ENCODE measurements around the gene HJV.
A peak's percentile ranks its signal among the peaks of the same experiment; 100 is the strongest.

Gene HJV

DNA sequence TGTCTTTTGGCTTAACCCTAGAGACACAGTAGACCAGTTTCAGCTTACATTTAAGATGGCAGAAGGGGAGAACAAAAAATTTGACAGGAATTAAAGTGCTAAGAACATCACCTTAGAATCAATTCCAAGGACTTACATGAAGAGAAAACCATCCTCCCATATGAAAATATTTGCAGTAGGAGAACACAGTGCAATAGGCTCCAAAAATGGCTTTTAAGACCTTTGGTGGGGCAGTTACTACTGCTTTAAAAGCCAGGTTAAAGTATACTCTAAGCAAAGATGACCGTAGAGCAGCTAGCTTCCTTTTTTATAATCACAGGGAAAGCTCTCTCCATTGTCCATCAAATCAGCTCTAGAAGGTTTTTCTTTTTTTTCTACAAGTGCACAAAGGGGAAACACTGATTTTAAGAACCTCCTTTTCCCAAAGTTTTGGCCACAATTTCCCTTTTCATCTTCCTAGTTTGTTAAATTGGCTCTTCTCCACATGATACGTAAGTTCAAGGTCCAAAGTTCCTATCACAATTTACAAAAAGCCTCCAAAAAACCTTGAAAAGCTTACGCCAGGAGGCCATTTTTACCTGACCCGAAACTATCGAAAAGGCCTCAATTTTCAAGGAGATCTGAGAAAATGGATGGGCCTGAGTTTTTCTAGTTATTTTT is 28.4 kb downstream of the HJV start:
- DNase-seq = no peak

DNA sequence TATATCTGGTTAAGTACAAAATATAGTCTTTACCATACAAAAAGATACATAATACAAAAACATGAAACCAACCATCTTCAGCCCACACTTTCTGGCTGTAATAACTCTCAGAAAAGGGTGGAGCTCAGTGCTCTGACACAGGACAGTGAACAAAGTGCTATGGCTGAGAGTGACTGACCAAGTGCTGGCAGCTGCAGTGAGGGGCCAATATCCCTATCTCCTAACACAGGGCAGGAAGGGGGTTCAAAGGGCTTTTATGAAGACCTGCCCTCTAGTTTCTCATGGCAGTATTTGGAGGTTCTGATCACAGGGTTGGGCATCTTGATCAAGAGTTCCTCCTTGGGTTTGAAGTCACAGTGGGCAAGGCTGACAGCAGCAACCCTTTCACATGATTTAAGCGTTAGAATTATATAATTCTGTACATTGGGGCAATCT is 29.0 kb downstream of the HJV start:
- DNase-seq = no peak

DNA sequence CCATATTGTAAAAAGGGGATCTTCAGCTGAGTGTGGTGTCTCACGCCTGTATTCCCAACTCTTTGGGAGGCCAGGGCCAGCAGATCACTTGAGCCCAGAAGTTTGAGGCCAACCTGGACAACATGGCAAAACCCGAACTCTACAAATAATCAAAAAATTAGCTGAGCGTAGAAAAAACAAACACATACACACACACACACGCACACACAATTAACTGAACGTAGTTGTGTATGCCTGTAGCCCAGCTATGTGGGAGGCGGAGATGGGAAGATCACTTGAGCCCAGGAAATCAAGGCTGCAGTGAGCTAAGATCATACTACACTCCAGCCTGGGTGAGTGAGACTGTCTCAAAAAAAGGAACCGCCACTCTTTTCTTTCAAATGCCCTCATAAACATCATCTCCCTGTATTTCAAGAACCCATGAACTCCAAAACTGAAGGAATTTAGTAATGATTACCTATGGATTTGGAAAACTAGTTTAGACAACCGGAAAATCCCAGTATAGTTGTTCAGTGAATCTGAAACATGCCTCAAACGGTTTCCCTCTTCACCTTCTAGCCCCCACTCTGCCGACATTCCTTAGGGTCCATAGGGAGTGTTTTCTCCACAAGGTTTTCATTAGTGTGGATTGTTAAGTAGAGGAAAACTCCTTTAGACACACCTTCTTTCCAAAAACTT is 29.7 kb downstream of the HJV start:
- no peak for DNase-seq

DNA sequence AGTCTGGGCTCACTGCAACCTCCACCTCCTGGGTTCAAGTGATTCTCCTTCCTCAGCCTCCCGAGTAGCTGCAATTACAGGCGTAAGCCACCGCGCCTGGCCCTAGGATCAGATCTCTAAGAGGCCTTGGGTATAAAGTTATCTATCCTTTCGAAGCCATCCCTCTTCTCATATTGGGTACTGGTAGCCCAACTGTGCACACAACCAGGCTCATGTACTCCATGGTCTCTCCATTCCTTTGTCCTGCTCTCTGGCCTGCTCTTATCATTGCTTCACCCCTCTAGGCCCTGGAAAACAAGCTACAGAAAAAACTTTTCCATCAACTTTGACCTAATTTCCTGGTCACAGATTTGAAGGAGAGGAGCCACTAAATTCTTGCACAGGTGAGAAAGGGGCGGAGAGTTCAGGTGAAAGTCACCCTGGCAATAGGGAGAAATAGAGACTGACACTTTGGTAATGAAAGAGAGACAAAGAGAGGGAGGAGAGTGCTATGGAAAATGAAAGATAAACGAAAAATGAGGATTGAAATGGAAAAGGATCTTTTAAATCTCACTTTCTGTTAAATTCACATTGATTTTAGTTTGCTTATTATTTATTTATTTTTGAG is 31.2 kb downstream of the HJV start:
- DNase-seq = no peak

DNA sequence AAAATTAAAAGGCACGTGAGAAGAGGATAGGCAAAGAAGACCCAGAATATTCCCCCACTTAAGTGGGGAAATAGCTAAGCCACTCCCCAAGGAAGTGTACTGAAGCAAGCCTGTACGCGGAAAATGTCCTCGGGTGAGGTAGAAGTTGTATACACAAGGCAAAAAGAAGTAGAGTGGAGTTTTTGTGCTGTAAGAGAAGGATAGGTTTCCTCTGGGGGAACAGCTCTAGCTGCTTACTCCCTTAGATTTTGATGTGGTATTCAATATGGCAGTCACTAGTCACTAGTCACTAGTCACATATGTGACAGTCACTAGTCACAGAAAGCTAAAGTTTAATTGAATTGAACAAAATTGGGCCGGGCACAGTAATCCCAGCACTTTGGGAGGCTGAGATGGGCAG is 32.8 kb downstream of the HJV start:
- DNase-seq = no peak

DNA sequence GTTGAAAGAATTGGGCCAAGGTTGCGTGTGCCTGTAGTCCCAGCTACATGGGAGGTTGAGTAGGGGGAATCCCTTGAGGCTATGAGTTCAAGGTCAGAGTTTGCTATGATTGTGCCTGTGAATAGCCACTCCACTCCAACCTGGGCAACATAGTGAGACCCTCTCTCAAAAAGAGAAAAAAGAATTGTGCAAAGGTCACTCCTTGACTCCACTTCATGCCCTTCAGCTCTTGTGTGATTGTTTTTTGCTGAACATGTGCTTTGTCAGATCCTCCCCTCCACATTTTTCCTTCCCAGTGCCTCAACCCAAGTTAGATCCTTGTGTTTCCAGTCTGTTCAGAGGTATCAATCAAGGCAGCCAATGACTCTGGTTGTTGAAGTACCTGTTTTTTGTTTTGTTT is 33.6 kb downstream of the HJV start:
- DNase-seq = no peak

DNA sequence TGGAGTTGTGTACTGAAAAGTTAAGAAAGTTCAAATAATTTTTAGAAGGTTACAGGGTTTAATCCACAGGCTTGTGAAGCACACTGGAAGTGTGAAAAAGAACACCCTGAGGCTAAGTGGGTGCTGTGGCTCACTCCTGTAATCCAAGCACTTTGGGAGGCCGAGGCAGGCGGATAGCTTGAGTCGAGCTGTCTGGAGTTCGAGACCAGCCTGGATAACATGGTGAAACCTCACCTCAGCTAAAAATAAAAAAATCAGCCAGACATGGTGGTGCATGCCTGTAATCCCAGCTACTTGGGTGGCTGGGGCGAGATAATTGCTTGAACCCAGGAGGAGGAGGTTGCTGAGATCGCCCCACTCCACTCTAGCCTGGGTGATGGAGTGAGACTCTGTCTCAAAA is 35.0 kb downstream of the HJV start:
- DNase-seq = no peak

DNA sequence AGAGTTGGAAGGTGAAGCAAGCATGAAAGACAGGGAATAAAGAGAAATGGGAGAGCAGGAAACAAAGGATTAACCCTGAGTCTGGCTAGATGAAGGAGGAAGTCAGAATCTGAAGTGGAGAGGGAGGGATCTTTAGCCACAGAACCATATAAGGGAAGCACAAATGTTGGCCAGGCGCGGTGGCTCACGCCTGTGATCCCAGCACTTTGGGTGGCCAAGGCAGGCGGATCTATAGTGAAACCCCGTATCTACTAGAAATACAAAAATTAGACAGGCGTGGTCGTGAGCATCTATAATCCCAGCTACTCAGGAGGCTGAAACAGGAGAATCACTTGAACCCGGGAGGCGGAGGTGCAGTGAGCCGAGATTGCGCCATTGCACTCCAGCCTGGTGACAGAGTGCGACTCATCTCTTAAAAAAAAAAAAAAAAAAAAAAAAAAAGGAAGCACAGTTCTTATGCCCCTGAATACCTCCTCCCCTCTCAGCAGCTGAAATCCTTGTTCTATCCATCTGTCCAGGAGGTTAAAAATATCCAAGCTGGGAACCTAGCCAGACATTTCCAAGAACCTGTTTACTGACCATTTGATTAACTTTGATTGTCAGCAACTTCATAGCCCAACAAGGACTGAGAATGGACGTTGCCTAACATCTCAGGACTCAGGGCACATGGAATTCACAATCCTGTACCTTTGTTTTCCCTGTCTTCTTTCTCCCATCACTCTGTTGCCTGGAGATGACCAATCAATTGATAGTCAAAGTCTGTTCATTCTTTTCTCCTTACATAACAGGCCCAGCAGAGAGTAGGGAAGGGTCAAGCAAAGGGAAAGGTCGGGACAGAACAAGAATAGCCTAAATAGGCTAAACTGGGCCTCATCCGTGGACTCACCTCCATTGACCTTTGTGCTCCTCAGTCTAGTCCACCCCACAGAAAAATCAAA is 35.8 kb downstream of the HJV start:
- DNase-seq = no peak

DNA sequence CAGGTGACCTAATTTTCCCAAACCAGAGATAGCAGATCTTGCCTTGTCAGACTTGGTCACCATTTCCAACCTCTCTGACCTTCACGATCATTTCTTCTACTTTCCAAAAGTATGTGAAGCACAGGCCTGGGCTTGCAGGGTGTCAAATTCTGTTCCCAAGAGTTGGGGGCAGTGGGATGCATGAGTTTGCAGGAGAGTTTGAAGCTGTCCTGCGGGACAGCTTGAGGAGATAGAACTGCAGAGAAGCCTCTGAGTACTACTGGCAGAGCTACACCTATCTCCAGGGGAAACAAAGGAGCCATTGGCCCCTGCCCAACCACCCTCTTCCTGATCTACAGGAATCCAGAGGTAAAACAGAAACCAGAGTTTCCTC is 36.4 kb downstream of the HJV start:
- no peak for DNase-seq

DNA sequence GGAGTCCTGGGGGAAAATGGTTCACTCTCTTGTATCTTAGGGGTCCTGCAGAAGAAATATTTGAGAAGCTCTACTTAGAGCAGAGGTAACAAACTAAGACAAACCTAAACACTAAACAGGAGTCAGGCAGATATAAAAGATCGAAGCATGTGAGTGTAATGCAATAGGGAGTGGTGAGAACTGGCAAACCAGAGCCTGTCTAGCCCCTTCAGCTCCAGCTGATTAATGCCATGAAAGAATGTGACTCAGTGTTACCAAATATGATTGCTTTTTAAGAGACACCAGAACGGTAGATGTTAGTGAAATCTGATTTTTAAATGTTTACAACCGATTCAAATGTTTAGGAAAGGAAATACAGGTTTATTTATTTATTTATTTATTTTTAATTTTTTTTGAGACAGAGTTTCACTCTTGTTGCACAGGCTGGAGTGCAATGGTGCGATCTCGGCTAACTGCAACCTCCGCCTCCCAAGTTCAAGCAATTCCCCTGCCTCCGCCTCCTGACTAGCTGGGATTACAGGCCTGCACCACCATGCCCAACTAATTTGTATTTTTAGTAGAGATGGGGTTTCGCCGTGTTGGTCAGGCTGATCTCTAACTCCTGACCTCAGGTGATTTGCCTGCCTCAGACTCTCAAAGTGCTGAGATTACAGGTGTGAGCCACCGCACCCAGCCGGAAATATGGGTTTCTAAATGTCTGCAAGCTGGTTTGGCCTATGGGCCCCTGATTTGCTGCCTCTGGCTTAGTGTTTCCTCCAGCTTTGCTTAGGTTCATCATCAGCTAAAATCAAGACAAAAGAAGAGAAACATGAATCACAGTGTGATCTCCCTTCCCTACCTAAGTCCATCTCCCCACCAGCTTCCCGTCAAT is 37.3 kb downstream of the HJV start:
- DNase-seq = peak; percentile 35

DNA sequence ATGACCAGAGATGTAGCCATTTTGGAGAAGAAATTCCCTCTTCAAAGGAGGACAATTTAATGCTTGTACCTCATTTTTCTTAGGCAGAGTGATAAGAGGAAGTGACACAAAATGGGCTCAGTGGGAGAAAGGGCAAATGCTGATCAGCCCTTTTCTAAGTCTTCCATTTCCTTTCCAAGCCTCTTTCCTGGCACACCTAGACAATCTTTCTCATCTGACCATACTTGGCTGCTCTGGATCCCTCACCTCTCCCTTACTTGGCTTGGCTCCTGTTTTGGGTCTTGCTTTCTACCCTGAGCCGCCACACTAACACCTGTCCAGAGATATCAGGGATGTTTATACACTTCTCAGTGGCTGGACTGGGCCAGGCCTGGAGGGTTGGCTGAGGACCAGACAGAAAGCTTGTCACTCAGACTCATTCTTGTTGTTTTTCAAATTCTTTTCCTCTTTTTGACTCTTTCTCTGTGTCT is 38.3 kb downstream of the HJV start:
- DNase-seq = no peak

DNA sequence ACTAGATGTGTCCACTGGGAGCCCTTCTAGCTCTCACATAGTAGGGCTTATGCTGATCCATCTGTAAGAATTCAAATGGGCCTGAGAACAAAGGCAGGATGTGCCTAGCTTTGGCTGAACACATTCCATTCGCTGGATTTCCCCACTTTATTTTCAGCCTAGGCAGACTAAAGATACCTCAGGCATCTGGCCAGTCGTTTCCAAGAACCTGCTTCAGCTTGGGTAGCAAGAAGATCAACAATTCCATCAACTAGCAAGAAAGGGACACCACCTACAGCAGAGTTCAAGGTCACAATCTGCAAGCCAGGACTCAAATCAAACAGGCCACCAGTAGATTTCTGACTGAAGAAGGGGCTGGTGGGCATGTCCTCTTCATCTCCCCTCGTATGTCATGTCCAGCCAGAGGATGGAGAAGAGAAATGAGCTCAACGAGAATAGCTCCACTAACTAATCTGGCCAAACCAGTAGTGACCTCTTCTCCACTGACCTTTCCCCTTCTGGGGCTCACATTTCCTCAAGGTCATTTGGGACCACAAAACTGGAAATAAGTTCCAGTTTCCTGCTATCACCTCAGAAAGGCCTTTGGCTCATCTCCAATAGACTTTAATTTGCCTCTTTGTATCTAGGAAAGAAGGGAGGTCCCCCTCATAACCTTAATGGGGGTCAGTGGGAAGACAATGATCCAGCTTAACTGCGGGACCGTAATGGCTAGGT is 39.4 kb downstream of the HJV start:
- no peak for DNase-seq

DNA sequence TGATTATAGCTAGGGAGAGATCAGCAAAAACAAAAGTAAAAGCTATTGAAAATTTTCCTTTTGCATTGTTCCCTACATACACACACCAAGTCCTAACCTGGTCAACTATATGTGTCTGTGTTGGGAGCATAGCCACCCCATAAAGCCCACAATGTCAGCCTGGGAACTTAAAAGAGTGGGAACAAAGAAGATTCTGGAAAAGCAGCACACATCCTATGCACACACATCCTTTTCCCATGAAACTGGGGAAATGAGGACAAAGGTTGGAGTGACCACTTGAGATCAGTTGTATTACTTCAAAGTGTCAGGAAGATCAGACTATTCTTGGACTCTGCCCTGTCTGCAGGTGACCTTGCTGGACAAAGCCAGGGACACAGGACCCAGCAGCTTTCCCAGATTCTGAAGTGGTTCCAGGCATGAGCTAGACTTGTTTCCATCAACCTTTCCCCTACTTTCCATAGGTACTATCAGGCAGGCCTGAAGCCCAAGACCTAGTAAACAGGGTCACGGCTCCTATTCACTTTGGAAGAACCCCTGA is 41.0 kb downstream of the HJV start:
- DNase-seq = no peak

DNA sequence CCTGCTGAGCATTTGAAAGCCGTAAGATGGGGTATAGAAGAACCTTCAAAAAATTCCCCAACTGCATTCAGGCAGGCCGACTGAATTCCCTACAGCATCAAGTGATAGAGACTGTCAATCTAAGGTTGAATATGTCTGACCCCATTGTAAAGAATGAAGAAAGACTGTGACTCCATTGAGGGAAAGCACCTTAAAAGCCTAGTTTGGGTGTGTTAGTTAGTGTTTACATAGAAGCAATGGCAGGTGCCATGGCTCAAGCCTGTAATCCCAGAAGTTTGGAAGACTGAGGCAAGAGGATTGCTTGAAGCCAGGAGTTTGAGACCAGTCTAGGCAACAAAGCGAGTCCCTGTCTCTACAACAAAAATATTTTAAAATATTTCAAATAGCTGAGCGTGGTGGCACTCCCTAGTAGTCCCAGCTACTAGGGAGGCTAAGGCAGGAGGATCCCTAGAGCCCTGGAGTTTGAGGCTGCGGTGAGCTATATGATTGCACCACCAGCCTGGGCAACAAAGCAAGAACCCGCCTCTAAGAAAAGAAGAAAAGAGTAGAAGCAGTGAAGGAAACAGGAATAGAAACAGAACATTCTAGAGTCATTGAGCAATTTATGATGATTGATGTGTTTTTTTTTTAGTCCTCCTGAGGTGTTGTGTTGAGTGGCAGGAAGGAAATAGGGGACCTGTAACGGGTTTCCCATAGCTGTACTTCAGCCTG is 41.6 kb downstream of the HJV start:
- no peak for DNase-seq

DNA sequence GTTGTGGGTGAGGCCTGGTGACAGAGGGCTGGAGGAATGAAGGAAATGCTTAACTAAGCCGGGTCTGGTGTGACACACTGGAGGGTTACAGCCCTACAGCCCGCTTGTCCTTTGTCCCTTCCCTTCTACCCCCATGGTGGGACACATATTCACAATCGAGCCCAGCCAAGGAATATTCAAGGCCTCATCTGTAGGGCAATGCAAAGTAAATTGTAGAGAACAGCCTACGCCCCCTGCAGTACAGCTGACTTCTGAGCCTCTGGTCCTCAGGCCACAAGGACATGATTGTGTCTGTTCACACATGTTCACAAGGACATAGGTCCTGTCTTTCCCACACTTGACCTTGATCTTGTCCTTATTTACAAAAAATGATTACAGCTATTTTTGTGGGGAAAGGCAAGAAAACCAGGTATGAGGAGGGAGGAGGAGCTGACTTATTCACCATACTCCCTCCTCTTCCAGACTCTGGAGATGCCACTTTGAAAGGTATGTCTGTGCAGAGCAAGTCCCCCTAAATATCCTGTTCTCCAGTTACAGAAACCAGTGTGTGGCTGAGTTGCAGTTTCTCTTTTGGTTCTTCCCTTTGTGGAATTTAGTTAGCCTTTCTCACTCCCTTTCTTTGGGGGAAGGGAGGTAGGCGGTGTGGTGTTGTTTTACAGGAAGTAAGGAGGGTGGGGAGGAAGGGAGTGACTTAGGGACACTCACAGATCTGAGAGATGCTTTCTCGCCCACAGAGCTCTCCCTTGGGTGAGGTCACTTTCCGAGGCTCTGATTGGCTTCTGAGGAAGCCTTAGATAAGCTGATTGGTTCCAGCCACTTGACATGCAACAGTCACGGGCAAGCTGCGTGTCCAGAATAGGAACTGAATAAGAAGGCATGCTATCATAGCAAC is 42.4 kb downstream of the HJV start:
- peak; percentile 67 for DNase-seq

DNA sequence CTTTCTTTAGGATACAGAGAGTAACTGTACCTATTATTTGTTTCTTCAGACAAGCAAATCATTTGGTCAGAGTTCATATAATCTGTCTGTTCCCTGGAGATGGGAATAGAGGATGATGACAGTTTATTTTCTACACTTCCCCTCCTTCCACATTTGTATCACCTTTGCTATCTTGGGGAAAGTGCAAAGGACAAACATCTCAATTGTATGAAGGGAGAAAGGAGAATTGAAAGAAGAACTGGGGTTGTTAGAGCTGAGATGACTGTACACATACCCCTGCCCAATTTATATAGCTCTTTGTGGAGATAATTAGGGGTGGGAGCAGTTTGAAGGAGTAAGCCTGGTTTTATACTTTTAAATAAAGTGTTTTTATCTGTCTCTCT is 43.1 kb downstream of the HJV start:
- no peak for DNase-seq

DNA sequence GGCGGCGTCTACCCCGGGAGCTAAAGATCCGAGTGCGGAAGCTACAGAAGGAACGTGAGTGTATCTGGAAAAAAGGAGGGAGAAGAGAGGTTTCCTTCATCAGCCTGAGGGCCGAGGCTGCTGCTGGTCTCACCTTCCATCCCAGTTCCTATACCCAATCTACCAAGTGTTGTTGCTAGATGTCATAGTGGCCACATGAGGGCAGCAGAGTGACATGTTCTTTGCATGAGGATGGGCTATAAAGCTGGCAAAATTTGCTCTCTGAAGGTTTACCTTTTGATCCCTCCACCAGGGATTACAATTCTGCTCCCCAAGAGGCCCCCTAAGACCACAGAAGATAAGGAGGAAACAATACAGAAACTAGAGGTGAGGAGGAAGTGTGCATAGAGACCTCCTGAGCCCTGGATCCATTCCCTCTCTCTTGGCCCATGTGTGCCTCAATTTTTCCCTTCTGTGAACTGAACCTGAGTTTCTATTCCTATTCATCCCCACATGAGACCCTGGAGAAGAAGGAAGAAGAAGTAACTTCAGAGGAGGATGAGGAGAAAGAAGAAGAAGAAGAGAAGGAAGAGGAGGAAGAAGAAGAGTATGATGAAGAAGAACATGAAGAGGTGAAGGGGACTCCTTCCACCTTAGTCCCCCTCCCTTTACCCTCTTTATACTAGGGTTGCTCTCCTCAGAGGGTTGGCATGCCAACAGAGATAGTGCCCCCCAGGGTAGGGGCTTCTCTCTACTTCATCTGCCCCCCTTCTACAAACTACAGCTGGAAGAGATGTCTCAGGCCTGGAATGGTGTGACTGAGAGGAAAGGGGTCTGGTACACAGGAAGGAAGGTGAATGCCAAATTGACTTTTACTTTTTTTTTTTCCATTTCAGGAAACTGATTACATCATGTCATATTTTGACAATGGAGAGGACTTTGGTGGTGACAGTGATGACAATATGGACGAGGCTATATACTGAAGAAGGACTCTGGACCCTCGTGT is 43.8 kb downstream of the HJV start:
- DNase-seq = peak; percentile 69

DNA sequence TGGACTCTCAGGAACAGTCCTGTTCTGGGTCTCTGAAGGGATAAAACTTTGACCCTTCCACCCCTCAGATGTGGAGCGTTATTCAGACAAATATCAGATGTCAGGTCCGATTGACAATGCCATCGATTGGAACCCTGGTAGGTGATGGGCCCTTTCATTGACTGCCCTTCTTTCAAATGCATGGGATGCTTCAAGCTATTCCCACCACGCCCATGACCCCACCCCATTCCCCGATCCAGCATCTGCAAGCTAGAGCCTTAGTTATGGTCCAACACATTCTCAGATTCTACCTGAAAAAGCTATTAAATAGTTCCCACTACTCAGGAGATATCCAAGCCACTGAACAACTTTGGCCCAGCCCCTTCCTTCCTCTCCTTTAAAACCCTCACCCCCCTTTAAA is 44.5 kb downstream of the HJV start:
- no peak for DNase-seq

Data from activated CD4-positive, alpha-beta T cell treated with anti-CD3 and anti-CD28 coated beads, Interleukin-2, amount 50 U/mL, for 1 hour (primary cell).